PFSK-1 (cell line): ENCODE data around the gene ARPC5.

Experiments
- FOXP2 ChIP-seq: optimal IDR thresholded peaks from 2 replicates; pipeline ENCODE3; 2011; ENCODE audit warnings: borderline replicate concordance, control low read depth, inconsistent platforms; ENCODE audit not compliant: insufficient read depth; ENCODE audit errors: extremely low read length, extremely low read depth
- POLR2AphosphoS5 ChIP-seq: IDR thresholded peaks from 2 replicates; pipeline ENCODE4 v1.6.1; 2012; ENCODE audit warnings: low read depth, mild to moderate bottlenecking, control low read depth, low read length, moderate library complexity
- REST ChIP-seq, 2 experiments: IDR thresholded peaks; 2 replicates each; pipeline versions ENCODE4 v1.6.1 to v1.8.0; 2011 to 2012; ENCODE audit warnings: low read depth in 2 of 2, low read length in 2 of 2, control low read depth in 1 of 2, inconsistent platforms in 1 of 2, mild to moderate bottlenecking in 1 of 2, moderate library complexity in 1 of 2; ENCODE audit not compliant: insufficient read depth in 1 of 2
- SIN3A ChIP-seq: IDR thresholded peaks from 2 replicates; pipeline ENCODE4 v1.6.1; 2012; ENCODE audit warnings: mild to moderate bottlenecking, low read length, moderate library complexity, borderline replicate concordance; ENCODE audit not compliant: insufficient read depth
- TAF1 ChIP-seq: IDR thresholded peaks from 2 replicates; pipeline ENCODE4 v1.6.1; 2012; ENCODE audit warnings: low read length, control low read depth, borderline replicate concordance; ENCODE audit not compliant: insufficient read depth

ARPC5 gene

GRCh38 chr1:183632114-183632513 is 3.5 kb downstream of the ARPC5 start:
- no peak for TF ChIP-seq TAF1
- no peak for TF ChIP-seq REST (IDR thresholded peaks at IDR 0.05; ENCODE audit: insufficient read depth in 1 of 2, low read depth in 2 of 2, low read length in 2 of 2)
- TF ChIP-seq POLR2AphosphoS5 = no peak
- TF ChIP-seq SIN3A = no peak
- no peak for TF ChIP-seq FOXP2

GRCh38 chr1:183630748-183631147 is 4.8 kb downstream of the ARPC5 start:
- no peak for TF ChIP-seq TAF1

GRCh38 chr1:183628537-183628936 is 7.0 kb downstream of the ARPC5 start:
- TF ChIP-seq TAF1 = no peak
- TF ChIP-seq POLR2AphosphoS5 = no peak
- no peak for TF ChIP-seq FOXP2
- TF ChIP-seq SIN3A = no peak
- TF ChIP-seq REST (IDR thresholded peaks at IDR 0.05; ENCODE audit: insufficient read depth in 1 of 2, low read depth in 2 of 2, low read length in 2 of 2) = no peak

- no peak for TF ChIP-seq TAF1
- no peak for TF ChIP-seq REST (IDR thresholded peaks at IDR 0.05; ENCODE audit: insufficient read depth in 1 of 2, low read depth in 2 of 2, low read length in 2 of 2)
These were observed 12.4 kb downstream of the ARPC5 start for GRCh38 chr1:183622884-183623785.

GRCh38 chr1:183622013-183622412 is 13.6 kb downstream of the ARPC5 start:
- TF ChIP-seq REST (IDR thresholded peaks at IDR 0.05; ENCODE audit: insufficient read depth in 1 of 2, low read depth in 2 of 2, low read length in 2 of 2) = no peak
- no peak for TF ChIP-seq SIN3A
- no peak for TF ChIP-seq FOXP2
- TF ChIP-seq POLR2AphosphoS5 = no peak
- TF ChIP-seq TAF1 = no peak
